Gastroesophageal sphincter (tissue), 4 donors: Measurements from ENCODE around the gene THRSP. TPM values are rescaled to one million over a fixed set of nuclear protein-coding genes. Genes with fewer than 3 reads are reported as not detected.

ENCODE experiments used
- ATAC-seq: fragments of 150-250 bp; one replicate; pipeline ENCODE4 v1.9.1; 2016; ENCODE audit warnings: mild to moderate bottlenecking, moderate library complexity
- H3K27ac ChIP-seq, 4 donors: fragments of 200-600 bp; sonication (generic) in 3 of 4; 1 replicate in 3 of 4; 2 replicates in 1 of 4; pipeline ENCODE4 v1.5.1; 2016 to 2019
- H3K27me3 ChIP-seq: fragments of 200-600 bp; sonication (generic); one replicate; pipeline ENCODE4 v1.5.1; 2019
- H3K36me3 ChIP-seq, 2 donors: fragments of 200-600 bp; sonication (generic); one replicate each; pipeline ENCODE4 v1.5.1; 2019; ENCODE audit warnings: control low read depth in 1 of 2
- H3K4me1 ChIP-seq, 3 donors: fragments of 200-600 bp; sonication (generic); 1 replicate in 2 of 3; 2 replicates in 1 of 3; pipeline ENCODE4 v1.5.1; 2016 to 2019; ENCODE audit warnings: control low read depth in 2 of 3
- H3K4me3 ChIP-seq, 2 donors: fragments of 200-600 bp; sonication (generic); one replicate each; pipeline ENCODE4 v1.5.1; 2019; ENCODE audit warnings: mild to moderate bottlenecking in 1 of 2, moderate library complexity in 1 of 2
- H3K9me3 ChIP-seq, 3 donors: fragments of 200-600 bp; sonication (generic); one replicate each; pipeline ENCODE4 v1.5.1; 2017 to 2019; ENCODE audit warnings: control low read depth in 2 of 3
- CTCF ChIP-seq, 4 experiments: fragments of 200-600 bp in 2 of 4; fragments of 450-650 bp in 2 of 4; sonication (generic) in 1 of 4; IDR thresholded peaks; one replicate each; pipeline ENCODE4 v1.5.1; 2017 to 2019; ENCODE audit warnings: antibody characterized with exemption in 4 of 4, mild to moderate bottlenecking in 2 of 4, moderate library complexity in 2 of 4
- EP300 ChIP-seq: sonication (generic); formaldehyde crosslinking; IDR thresholded peaks from one replicate; pipeline ENCODE4 v1.6.1; 2017; ENCODE audit warnings: antibody characterized with exemption, mild to moderate bottlenecking
- POLR2A ChIP-seq, 2 donors: fragments of 450-650 bp; IDR thresholded peaks; one replicate each; pipeline ENCODE4 v1.6.1; 2017; ENCODE audit warnings: antibody characterized with exemption in 2 of 2, mild to moderate bottlenecking in 2 of 2, moderate library complexity in 1 of 2
- POLR2AphosphoS5 ChIP-seq: sonication (generic); formaldehyde crosslinking; IDR thresholded peaks from one replicate; pipeline ENCODE4 v1.6.1; 2017; ENCODE audit warnings: antibody characterized with exemption
- WGBS, 2 donors: methylation state at CpG; one replicate each; pipeline ENCODE4 v1.1.5; 2018; ENCODE audit warnings: low coverage in 1 of 2; 5-methylcytosine and 5-hydroxymethylcytosine counted together
- total RNA-seq, 4 donors: library from RNA; depleted of rRNA; stranded (reverse); fragments of >200 nt; gene quantifications; one replicate each; pipeline ENCODE4 v1.1.0, GENCODE V29; 2016

Gene THRSP
- total RNA-seq, 4 donors from 2014 or later: 2.0 TPM; not detected in 3

DNA sequence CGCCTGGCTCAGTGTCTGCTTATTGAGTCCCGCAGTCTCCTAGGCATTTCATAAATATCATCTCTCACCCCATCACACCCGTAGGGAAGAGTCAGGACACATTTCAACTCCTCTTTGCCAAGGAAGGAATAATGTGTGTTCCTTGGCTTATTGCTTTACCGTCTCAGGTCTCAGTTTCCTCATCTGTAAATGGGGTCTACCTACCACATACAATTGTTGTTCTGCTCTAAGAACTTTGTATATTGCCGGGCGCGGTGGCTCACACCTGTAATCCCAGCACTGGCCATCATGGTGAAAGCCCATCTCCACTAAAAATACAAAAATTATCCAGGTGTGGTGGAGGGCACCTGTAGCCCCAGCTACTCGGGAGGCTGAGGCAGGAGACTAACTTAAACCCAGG is 3.1 kb upstream of the THRSP start:
- H3K27ac ChIP-seq: no peak overlapping the region

DNA sequence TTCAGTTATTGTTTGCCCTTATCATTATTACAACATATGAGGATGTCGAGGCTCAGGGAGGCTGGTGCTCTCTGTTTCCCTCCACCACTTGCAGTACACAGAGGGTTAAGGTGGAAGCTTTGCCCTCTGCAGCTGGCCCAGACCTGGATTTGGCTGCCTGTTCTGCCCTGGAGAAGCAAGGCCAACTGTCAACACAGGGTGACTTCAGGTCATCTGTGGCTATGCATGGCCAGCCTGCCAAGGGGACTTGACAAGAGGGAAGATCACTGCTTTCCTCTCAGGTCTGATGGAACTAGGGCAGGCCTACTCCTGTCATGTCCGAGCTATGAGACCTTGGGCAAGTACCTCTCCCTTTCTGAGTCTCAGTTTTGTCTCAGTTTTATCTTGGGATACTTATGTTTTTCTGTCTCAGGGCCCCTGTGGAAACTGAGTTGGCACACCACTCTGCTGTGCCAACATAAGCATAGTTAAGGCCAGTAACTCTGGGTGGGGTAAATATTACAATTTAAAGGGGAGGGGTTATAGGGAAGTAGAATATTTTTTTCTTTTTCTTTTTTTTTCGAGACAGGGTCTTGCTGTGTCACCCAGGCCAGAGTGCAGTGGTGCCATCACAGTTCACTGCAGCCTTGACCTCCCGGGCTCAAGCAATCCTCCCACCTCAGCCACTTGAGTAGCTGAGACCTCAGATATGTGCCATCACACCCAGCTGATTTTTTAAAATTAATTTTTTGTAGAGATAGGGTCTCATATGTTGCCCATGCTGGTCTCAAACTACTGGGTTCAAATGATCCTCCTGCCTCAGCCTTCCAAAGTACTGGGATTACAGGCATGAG is 2.4 kb upstream of the THRSP start:
- no peaks in the 10 kb centered on the region for H3K9me3 ChIP-seq
- H3K27me3 ChIP-seq: no peaks in the 10 kb centered on the region
- no peak overlapping the region for H3K4me3 ChIP-seq
- no peaks in the 10 kb centered on the region for H3K36me3 ChIP-seq
- peaks cover 0 to 13% (median 0%) of the 10 kb centered on the region in 3 donors for H3K4me1 ChIP-seq
- WGBS, 2 donors: 75% methylated on average over 3 to 4 of the region's 4 CpGs
- peak overlapping the region in 1 of 4 donors; percentile 31 for H3K27ac ChIP-seq
- no peak for ATAC-seq
- TF ChIP-seq POLR2AphosphoS5 (no peak), EP300 (no peak), POLR2A (IDR thresholded peaks at IDR 0.05) (no peak), CTCF (IDR thresholded peaks at IDR 0.05) (no peak)

More for the DNA sequence above, 3.1 kb upstream of the THRSP start:
- Histone ChIP-seq H3K36me3 (no peaks in the 10 kb centered on the region), H3K9me3 (no peaks in the 10 kb centered on the region), H3K4me1 (peaks cover 0 to 13% (median 0%) of the 10 kb centered on the region in 3 donors), H3K4me3 (no peak overlapping the region), H3K27me3 (no peaks in the 10 kb centered on the region)
- ATAC-seq: no peak
- TF ChIP-seq EP300 (no peak), POLR2A (IDR thresholded peaks at IDR 0.05) (no peak), CTCF (IDR thresholded peaks at IDR 0.05) (no peak), POLR2AphosphoS5 (no peak)
- WGBS, 2 donors: 96% methylated on average over 3 of the region's 8 CpGs; no CpG with 5 or more reads in 1 of the 2 donors

GRCh38 chr11:78061921-78062311 is 1.7 kb upstream of the THRSP start:
- Histone ChIP-seq H3K4me1 (peaks cover 0 to 13% (median 0%) of the 10 kb centered on the region in 3 donors), H3K27me3 (no peaks in the 10 kb centered on the region), H3K27ac (no peak overlapping the region), H3K36me3 (no peaks in the 10 kb centered on the region), H3K9me3 (no peaks in the 10 kb centered on the region), H3K4me3 (no peak overlapping the region)
- WGBS, 2 donors: 80% methylated on average over 1 to 2 of the region's 4 CpGs
- ATAC-seq: peak; percentile 35
- TF ChIP-seq EP300: no peak
- no peak for TF ChIP-seq POLR2A (IDR thresholded peaks at IDR 0.05)
- TF ChIP-seq CTCF (IDR thresholded peaks at IDR 0.05): no peak
- TF ChIP-seq POLR2AphosphoS5: no peak

DNA sequence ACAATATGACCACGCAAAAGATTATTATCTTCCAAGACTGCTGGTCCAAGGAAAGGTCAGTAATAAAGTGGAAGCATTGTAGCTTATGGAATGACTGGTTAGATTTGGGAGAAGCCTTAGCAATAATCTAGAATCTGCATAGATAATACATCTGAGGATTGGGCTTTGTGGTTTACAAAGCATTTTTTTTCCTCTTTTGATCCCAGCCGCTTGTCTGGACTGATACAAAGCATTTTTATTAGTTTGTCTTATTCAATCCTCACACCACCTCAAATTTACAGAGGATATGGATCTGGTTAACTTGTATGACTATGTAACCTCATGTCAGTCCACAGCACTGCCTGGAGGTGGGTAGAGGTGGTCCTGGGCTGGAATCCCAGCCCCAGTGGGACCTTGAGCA is 990 bp upstream of the THRSP start:
- Histone ChIP-seq H3K4me3 (no peak overlapping the region), H3K4me1 (peaks cover 0 to 13% (median 0%) of the 10 kb centered on the region in 3 donors), H3K27me3 (no peaks in the 10 kb centered on the region), H3K36me3 (peaks cover 0 to 7% of the 10 kb centered on the region in 2 donors), H3K27ac (no peak overlapping the region), H3K9me3 (no peaks in the 10 kb centered on the region)
- TF ChIP-seq EP300 (no peak), CTCF (IDR thresholded peaks at IDR 0.05) (no peak), POLR2AphosphoS5 (no peak), POLR2A (IDR thresholded peaks at IDR 0.05) (no peak)
- ATAC-seq: no peak
- WGBS, 2 donors: 95 to 96% methylated on average over 2 of the region's 2 CpGs

DNA sequence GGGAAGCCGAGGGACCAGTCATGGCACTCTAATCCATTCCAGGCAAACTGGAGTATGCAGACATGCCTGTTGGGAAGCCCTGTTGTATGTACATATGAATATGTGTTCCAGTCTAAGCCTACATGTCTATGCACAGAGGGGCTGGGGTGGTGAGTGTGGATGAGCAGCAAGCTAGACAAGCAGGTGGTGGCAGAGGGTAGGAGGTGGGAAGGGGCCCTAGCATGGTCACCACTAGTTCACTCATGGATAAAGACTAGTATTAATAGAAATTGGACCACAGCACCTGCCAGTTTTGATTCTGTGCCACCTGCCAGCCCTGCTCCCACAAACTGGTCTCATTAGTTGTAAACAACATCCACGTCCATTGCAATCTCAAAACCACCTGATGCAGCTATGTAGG is 1.5 kb downstream of the THRSP start:
- H3K4me1 ChIP-seq: peaks cover 0 to 19% (median 0%) of the 10 kb centered on the region in 3 donors
- H3K9me3 ChIP-seq: no peaks in the 10 kb centered on the region
- no peak overlapping the region for H3K27ac ChIP-seq
- TF ChIP-seq POLR2AphosphoS5 (no peak), POLR2A (IDR thresholded peaks at IDR 0.05) (no peak), EP300 (no peak), CTCF (IDR thresholded peaks at IDR 0.05) (no peak)
- WGBS, 2 donors: 86 to 89% methylated on average over 1 to 2 of the region's 2 CpGs
- no peak for ATAC-seq
- H3K36me3 ChIP-seq: peaks cover 0 to 32% of the 10 kb centered on the region in 2 donors
- H3K4me3 ChIP-seq: no peak overlapping the region
- H3K27me3 ChIP-seq: no peaks in the 10 kb centered on the region
